ENCODE measurements around the gene ZNF672.

DNA sequence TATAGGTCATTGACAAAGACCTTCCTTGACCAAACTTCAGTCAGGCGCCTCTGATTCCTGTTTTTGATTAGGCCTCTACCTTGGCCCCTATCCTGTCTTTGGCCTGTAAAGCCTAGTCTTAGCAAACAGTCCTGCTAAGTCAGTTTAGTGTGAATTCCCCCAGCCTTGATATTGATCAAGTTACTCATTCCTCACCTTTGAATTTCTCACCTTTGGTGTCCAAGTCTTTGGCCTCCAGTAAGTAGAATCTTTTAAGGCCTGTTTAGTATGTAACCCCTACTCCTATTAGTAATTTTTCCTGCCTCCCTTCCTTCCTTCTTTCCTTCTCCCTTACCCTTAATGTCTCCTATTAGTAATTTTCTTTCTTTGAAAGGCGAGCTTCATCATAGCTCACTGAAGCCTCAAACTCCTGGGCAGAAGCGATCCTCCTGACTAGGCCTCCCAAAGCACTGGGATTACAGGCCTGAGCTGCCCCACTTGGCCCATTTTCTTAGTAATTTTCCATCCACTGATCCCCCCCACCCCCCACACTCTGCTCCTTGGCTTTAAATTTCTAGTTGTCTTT lies 33.9 kb downstream of the ZNF672 start:
- TF ChIP-seq SUZ12 (IDR thresholded peaks at IDR 0.05; ENCODE audit: extremely low read depth, insufficient read depth, insufficient read length) = no peak
- no peak for TF ChIP-seq ZNF274 (IDR thresholded peaks at IDR 0.05; ENCODE audit: low read depth, low read length)
- TF ChIP-seq YY1 (IDR thresholded peaks at IDR 0.05; ENCODE audit: insufficient read depth, insufficient read length) = no peak
